ENCODE results near the gene LUC7L3. TPM values are rescaled to one million over a fixed set of nuclear protein-coding genes. Genes with fewer than 3 reads are reported as not detected.
A peak's percentile ranks its signal among the peaks of the same experiment; 100 is the strongest.

The LUC7L3 gene
- total RNA-seq, 1 donor from 2014 or later = 71.5 TPM

DNA sequence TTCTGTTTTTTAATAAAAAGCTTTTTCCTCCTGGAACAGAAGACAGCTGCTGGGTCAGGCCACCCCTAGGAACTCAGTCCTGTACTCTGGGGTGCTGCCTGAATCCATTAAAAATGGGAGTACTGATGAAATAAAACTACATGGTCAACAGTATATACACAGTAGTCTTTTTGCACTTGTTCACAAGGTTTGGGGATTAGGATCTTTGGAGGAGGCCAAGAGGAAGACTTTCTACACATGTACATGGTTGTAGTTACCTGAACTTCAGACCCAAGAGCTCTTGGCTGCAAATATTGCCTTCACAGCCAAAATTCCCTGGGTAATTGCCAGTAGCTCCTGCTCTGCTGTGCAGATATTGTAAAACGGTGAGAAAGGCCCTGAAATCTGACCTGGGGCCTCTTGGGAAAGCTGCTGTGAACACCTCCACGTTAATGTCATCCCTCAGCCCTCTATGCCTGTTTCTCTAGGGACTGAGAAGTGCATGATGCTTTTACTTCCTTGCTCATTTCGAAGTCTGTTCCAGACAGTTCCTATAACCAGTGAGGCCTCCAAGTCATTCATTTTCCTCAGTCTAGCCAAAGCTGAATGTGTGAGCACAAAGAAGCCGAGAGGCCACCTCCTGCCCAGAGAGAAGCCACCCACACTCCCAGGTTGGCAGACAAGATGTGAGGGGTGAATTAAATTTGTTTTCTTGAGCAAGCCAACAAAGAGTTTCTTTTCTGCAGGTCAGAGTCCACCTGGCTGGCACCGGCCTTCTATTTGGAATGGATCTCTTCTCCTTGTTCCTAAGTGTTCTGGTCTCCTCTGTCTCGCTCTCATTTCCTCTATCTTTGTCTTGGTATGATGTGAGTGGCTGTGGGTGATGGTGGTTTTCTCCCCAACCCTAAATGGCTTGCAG, 27.6 kb upstream of the LUC7L3 start:
- Mint-ChIP-seq H3K4me1 (ENCODE audit: low read depth) (peaks cover 37% of the 10 kb centered on the region), H3K27ac (ENCODE audit: unreplicated experiment) (no peak overlapping the region), H3K4me3 (ENCODE audit: unreplicated experiment) (no peak overlapping the region), H3K36me3 (ENCODE audit: low read depth) (peaks cover 12% of the 10 kb centered on the region), H3K27me3 (ENCODE audit: low read depth) (no peaks in the 10 kb centered on the region), H3K9me3 (ENCODE audit: low read depth) (no peaks in the 10 kb centered on the region)
- no peak for DNase-seq (ENCODE audit: low spot score)
- TF ChIP-seq, protein P1, sequence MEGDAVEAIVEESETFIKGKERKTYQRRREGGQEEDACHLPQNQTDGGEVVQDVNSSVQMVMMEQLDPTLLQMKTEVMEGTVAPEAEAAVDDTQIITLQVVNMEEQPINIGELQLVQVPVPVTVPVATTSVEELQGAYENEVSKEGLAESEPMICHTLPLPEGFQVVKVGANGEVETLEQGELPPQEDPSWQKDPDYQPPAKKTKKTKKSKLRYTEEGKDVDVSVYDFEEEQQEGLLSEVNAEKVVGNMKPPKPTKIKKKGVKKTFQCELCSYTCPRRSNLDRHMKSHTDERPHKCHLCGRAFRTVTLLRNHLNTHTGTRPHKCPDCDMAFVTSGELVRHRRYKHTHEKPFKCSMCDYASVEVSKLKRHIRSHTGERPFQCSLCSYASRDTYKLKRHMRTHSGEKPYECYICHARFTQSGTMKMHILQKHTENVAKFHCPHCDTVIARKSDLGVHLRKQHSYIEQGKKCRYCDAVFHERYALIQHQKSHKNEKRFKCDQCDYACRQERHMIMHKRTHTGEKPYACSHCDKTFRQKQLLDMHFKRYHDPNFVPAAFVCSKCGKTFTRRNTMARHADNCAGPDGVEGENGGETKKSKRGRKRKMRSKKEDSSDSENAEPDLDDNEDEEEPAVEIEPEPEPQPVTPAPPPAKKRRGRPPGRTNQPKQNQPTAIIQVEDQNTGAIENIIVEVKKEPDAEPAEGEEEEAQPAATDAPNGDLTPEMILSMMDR (IDR thresholded peaks at IDR 0.05) = no peak

DNA sequence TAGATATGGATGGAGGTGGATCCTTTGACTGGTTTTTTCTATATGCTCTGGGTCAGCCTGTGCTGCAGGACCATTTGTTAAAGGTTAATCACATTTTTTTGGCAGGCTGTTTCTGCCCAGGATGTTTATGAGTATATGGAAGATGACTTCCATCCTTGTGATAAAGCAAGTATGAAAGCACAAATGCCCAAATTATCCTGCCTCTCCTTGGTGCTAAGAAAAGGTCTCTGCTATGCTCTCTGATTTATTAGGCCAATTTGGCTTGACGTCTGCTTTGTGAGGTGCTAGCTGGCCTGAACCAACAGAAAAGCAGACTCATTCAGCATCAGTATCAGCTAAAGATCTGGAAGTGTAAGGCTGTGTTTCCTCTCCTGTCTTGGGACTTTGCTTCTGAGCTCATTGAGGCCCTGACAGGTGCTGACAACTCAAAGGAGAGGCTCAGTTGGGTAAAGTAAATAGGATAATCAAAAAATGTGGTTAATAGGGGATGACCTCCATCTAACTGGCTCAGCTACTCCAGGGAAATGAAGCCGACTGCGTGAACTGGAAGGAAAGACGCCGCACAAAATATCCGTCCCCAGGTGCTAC, 26.9 kb upstream of the LUC7L3 start:
- peaks cover 15% of the 10 kb centered on the region for H3K36me3 Mint-ChIP-seq (ENCODE audit: low read depth)
- H3K27me3 Mint-ChIP-seq (ENCODE audit: low read depth) = no peaks in the 10 kb centered on the region
- no peaks in the 10 kb centered on the region for H3K9me3 Mint-ChIP-seq (ENCODE audit: low read depth)
- no peak overlapping the region for H3K4me3 Mint-ChIP-seq (ENCODE audit: unreplicated experiment)
- DNase-seq (ENCODE audit: low spot score) = no peak
- peak overlapping the region; percentile 83 for H3K27ac Mint-ChIP-seq (ENCODE audit: unreplicated experiment)
- H3K4me1 Mint-ChIP-seq (ENCODE audit: low read depth) = peaks cover 34% of the 10 kb centered on the region
- TF ChIP-seq, protein P1 (IDR thresholded peaks at IDR 0.05) = no peak

DNA sequence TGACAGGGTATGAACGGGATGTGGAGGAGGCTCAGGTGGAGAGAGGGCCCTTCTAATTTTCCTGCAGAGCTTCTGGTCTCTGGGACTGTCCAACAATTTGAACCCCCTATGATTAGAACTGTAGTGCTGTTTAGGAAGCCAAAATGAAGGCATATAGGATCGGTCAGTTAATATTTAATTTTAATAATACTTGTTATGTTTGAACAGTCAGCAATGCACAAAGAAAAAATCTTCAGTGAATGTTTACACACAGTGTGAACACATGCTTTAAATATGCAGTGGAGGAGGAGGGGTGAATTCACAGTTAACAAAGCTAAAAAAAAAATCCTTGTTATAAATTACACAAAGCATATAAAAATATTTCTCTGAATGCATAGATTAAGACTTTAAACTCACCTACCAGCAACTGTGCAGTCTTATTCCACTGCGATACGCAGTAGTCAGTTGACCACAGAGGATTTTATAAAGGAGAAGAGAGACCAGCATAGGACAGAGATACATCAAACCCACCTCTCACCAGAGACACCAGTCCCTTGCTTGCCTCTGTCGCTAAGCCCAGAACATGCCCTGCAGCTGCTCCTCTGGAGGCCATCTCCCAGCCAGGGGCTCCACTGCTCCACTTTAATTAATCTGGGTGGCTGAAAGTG, 26.2 kb upstream of the LUC7L3 start:
- TF ChIP-seq, protein P1 (IDR thresholded peaks at IDR 0.05) = no peak
- peaks cover 34% of the 10 kb centered on the region for H3K4me1 Mint-ChIP-seq (ENCODE audit: low read depth)
- no peak overlapping the region for H3K4me3 Mint-ChIP-seq (ENCODE audit: unreplicated experiment)

DNA sequence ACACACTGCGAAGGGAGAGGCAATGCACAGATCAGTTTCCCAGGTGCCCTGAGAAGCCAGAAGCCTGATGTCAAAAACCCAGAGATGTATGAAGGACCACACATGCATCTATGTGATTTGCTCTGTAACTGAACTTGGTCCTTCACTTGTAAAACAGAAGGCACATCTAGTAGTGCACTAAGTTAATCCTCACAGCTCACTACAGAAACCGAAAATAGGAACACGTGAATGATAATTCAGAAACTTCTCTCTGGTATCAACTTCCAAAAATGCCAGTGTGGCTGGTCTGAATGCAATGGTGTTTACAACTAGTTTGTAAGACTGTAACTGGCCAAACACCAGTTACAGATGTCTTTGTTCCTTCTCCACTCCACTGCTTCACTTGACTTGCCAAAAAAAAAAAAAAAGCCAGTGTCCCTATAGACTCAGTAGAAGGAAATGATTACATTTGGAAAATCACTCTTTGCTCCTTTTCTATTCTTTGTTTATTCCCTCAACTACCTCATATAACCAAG, 23.0 kb upstream of the LUC7L3 start:
- H3K27me3 Mint-ChIP-seq (ENCODE audit: low read depth) = no peaks in the 10 kb centered on the region
- DNase-seq (ENCODE audit: low spot score) = no peak
- peaks cover 34% of the 10 kb centered on the region for H3K4me1 Mint-ChIP-seq (ENCODE audit: low read depth)
- H3K27ac Mint-ChIP-seq (ENCODE audit: unreplicated experiment) = no peak overlapping the region
- H3K4me3 Mint-ChIP-seq (ENCODE audit: unreplicated experiment) = no peak overlapping the region
- TF ChIP-seq, protein P1 (IDR thresholded peaks at IDR 0.05) = no peak
- H3K9me3 Mint-ChIP-seq (ENCODE audit: low read depth) = no peaks in the 10 kb centered on the region
- peaks cover 26% of the 10 kb centered on the region for H3K36me3 Mint-ChIP-seq (ENCODE audit: low read depth)

More for the DNA sequence above, 26.2 kb upstream of the LUC7L3 start:
- Mint-ChIP-seq H3K27me3 (ENCODE audit: low read depth) (no peaks in the 10 kb centered on the region), H3K27ac (ENCODE audit: unreplicated experiment) (peak overlapping the region; percentile 83), H3K36me3 (ENCODE audit: low read depth) (peaks cover 15% of the 10 kb centered on the region), H3K9me3 (ENCODE audit: low read depth) (no peaks in the 10 kb centered on the region)
- no peak for DNase-seq (ENCODE audit: low spot score)

DNA sequence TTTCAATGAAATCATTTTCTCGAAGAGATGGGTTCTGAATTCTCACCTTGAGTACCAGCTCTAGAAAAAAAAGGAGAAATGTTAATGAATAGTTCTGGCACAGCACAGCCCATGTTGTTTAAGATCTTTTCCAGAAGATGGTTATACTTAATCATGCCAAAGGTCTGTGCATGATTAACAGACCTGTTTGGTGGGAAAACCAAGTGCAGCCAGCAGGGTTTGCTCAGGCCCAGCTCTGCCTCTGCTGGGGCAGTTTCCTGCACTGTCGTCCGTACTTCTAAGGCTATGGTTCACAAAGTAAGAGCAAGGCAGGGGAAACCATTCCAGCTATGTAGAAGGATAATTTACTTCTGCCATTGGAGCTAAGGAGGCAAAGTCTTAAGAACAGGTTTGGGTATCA, 22.3 kb upstream of the LUC7L3 start:
- TF ChIP-seq, protein P1 (IDR thresholded peaks at IDR 0.05) = no peak
- Mint-ChIP-seq H3K4me3 (ENCODE audit: unreplicated experiment) (no peak overlapping the region), H3K4me1 (ENCODE audit: low read depth) (peaks cover 33% of the 10 kb centered on the region), H3K9me3 (ENCODE audit: low read depth) (no peaks in the 10 kb centered on the region), H3K27ac (ENCODE audit: unreplicated experiment) (no peak overlapping the region), H3K27me3 (ENCODE audit: low read depth) (no peaks in the 10 kb centered on the region), H3K36me3 (ENCODE audit: low read depth) (peaks cover 26% of the 10 kb centered on the region)
- DNase-seq (ENCODE audit: low spot score) = no peak

Measured in chondrocyte (in vitro differentiated cells).